ENCODE measurements around the gene FGGY.

DNA sequence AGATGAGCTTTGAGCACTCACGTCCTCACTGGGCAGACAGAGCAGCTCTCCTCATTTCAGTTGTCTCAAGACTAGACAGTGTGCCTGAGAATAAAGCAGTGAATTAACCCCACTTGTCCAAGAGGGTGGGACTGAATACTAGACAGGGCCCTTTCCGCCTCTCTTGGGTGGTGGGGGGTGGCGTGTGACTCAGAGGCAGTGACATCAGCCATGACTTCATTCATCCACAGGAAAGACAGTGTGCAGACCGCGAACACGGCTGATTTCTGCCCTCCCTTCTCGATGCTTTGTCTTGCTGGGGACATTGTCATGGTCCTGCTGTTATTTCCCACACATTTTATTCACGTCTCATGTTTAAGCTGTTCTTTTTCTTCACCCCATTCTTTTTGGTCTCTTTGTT, 64.9 kb downstream of the FGGY start:
- TF ChIP-seq, protein P1, sequence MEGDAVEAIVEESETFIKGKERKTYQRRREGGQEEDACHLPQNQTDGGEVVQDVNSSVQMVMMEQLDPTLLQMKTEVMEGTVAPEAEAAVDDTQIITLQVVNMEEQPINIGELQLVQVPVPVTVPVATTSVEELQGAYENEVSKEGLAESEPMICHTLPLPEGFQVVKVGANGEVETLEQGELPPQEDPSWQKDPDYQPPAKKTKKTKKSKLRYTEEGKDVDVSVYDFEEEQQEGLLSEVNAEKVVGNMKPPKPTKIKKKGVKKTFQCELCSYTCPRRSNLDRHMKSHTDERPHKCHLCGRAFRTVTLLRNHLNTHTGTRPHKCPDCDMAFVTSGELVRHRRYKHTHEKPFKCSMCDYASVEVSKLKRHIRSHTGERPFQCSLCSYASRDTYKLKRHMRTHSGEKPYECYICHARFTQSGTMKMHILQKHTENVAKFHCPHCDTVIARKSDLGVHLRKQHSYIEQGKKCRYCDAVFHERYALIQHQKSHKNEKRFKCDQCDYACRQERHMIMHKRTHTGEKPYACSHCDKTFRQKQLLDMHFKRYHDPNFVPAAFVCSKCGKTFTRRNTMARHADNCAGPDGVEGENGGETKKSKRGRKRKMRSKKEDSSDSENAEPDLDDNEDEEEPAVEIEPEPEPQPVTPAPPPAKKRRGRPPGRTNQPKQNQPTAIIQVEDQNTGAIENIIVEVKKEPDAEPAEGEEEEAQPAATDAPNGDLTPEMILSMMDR (IDR thresholded peaks at IDR 0.05) = no peak
- TF ChIP-seq EP300 (IDR thresholded peaks at IDR 0.05) = no peak
- no peak for TF ChIP-seq POLR2A (IDR thresholded peaks at IDR 0.05; ENCODE audit: low read depth)
- no peak for TF ChIP-seq POLR2AphosphoS5 (IDR thresholded peaks at IDR 0.05)

All from esophagus muscularis mucosa (tissue), 4 donors.